ENCODE results near the gene FEM1B. TPM values are rescaled to one million over a fixed set of nuclear protein-coding genes. Genes with fewer than 3 reads are reported as not detected.

The FEM1B gene
- total RNA-seq, 2 experiments from 2014 or later, result 35.5 to 37.3 TPM

- POLR2A ChIA-PET, result interaction anchor here (0.6 to 1.1 kb wide), 2 partner anchors 8 to 44 kb away, joined by 3 to 6 read pairs; no protein-coding TSS in a partner anchor
- Histone ChIP-seq H4K20me1 (ENCODE audit: insufficient read depth, low read length) (no peaks in the 10 kb centered on the region), H3K79me2 (ENCODE audit: insufficient read depth, low read depth, low read length) (no peaks in the 10 kb centered on the region), H3K4me2 (ENCODE audit: low read length) (no peak overlapping the region), H2AFZ (ENCODE audit: low read length) (no peak overlapping the region), H3K36me3 (ENCODE audit: insufficient read depth, low read length) (no peaks in the 10 kb centered on the region), H3K9me3 (ENCODE audit: low read length) (no peaks in the 10 kb centered on the region), H3K9me2 (ENCODE audit: insufficient read depth, low read length) (no peaks in the 10 kb centered on the region), H3K27ac (ENCODE audit: low read depth, low read length, poor library complexity, severe bottlenecking) (no peak overlapping the region), H3K4me3 (ENCODE audit: low read depth, low read length, poor library complexity, severe bottlenecking) (no peak overlapping the region), H3K4me1 (ENCODE audit: insufficient read depth, low read length, poor library complexity, severe bottlenecking) (no peaks in the 10 kb centered on the region)
- intact Hi-C loops (cut with micrococcal nuclease; ENCODE audit: unreplicated experiment), result no loop called here
- CTCF ChIA-PET (ENCODE audit: unreplicated experiment), result interaction anchor here (0.5 to 0.8 kb wide), 2 partner anchors 9 to 401 kb away, joined by 3 to 4 read pairs; no protein-coding TSS in a partner anchor
- no TSS peak for BruUV-seq (replicated peaks)
- TF ChIP-seq CTCF (conservative IDR thresholded peaks at IDR 0.05; ENCODE audit: low read length) (no peak), EZH2phosphoT487 (IDR thresholded peaks at IDR 0.05; ENCODE audit: borderline replicate concordance, low read depth, low read length) (no peak)
- no peak for DNase-seq (ENCODE audit: low spot score)
These were observed 56.4 kb downstream of the FEM1B start for GRCh38 chr15:68333775-68334470.

GRCh38 chr15:68334661-68335124 lies 57.1 kb downstream of the FEM1B start:
- Histone ChIP-seq H3K4me1 (ENCODE audit: insufficient read depth, low read length, poor library complexity, severe bottlenecking) (no peaks in the 10 kb centered on the region), H3K36me3 (ENCODE audit: insufficient read depth, low read length) (no peaks in the 10 kb centered on the region), H2AFZ (ENCODE audit: low read length) (no peak overlapping the region), H3K27ac (ENCODE audit: low read depth, low read length, poor library complexity, severe bottlenecking) (no peak overlapping the region), H3K4me3 (ENCODE audit: low read depth, low read length, poor library complexity, severe bottlenecking) (no peak overlapping the region), H3K9me3 (ENCODE audit: low read length) (no peaks in the 10 kb centered on the region), H3K9me2 (ENCODE audit: insufficient read depth, low read length) (no peaks in the 10 kb centered on the region), H3K4me2 (ENCODE audit: low read length) (no peak overlapping the region), H4K20me1 (ENCODE audit: insufficient read depth, low read length) (no peaks in the 10 kb centered on the region), H3K79me2 (ENCODE audit: insufficient read depth, low read depth, low read length) (no peaks in the 10 kb centered on the region)
- POLR2A ChIA-PET, result interaction anchor here (0.6 to 1.1 kb wide), 2 partner anchors 9 to 45 kb away, joined by 3 to 6 read pairs; no protein-coding TSS in a partner anchor
- intact Hi-C loops (cut with micrococcal nuclease; ENCODE audit: unreplicated experiment), result no loop called here
- CTCF ChIA-PET (ENCODE audit: unreplicated experiment), result interaction anchor here (0.5 kb wide), 1 partner anchor 400 kb away, joined by 3 read pairs; no protein-coding TSS in a partner anchor
- no TSS peak for BruUV-seq (replicated peaks)
- TF ChIP-seq EZH2phosphoT487 (IDR thresholded peaks at IDR 0.05; ENCODE audit: borderline replicate concordance, low read depth, low read length), result no peak
- no peak for TF ChIP-seq CTCF (conservative IDR thresholded peaks at IDR 0.05; ENCODE audit: low read length)
- no peak for DNase-seq (ENCODE audit: low spot score)

GRCh38 chr15:68335251-68335650 lies 57.7 kb downstream of the FEM1B start:
- no TSS peak for BruUV-seq (replicated peaks)
- Histone ChIP-seq H3K79me2 (ENCODE audit: insufficient read depth, low read depth, low read length) (no peaks in the 10 kb centered on the region), H2AFZ (ENCODE audit: low read length) (no peak overlapping the region), H3K9me3 (ENCODE audit: low read length) (no peaks in the 10 kb centered on the region), H3K9me2 (ENCODE audit: insufficient read depth, low read length) (no peaks in the 10 kb centered on the region), H3K27ac (ENCODE audit: low read depth, low read length, poor library complexity, severe bottlenecking) (no peak overlapping the region), H3K4me2 (ENCODE audit: low read length) (no peak overlapping the region), H3K4me1 (ENCODE audit: insufficient read depth, low read length, poor library complexity, severe bottlenecking) (no peaks in the 10 kb centered on the region), H3K4me3 (ENCODE audit: low read depth, low read length, poor library complexity, severe bottlenecking) (no peak overlapping the region), H4K20me1 (ENCODE audit: insufficient read depth, low read length) (no peaks in the 10 kb centered on the region), H3K36me3 (ENCODE audit: insufficient read depth, low read length) (no peaks in the 10 kb centered on the region)
- ChIA-PET POLR2A (interaction anchor here (1.1 kb wide), 1 partner anchor 9 kb away, joined by 3 read pairs; no protein-coding TSS in a partner anchor), CTCF (ENCODE audit: unreplicated experiment) (no interaction called here)
- no peak for DNase-seq (ENCODE audit: low spot score)
- intact Hi-C loops (cut with micrococcal nuclease; ENCODE audit: unreplicated experiment), result no loop called here
- no peak for TF ChIP-seq EZH2phosphoT487 (IDR thresholded peaks at IDR 0.05; ENCODE audit: borderline replicate concordance, low read depth, low read length)
- no peak for TF ChIP-seq CTCF (conservative IDR thresholded peaks at IDR 0.05; ENCODE audit: low read length)

All from OCI-LY7 (cell line).